HG03439 (cell line): ENCODE data around the gene DOCK6.

ENCODE experiments used
- ATAC-seq: cut with Tn5 transposase; IDR thresholded peaks from one replicate; pipeline ENCODE4 v1.9.1; 2021; ENCODE audit warnings: mild to moderate bottlenecking, moderate library complexity; ENCODE audit not compliant: unreplicated experiment

The DOCK6 gene

DNA sequence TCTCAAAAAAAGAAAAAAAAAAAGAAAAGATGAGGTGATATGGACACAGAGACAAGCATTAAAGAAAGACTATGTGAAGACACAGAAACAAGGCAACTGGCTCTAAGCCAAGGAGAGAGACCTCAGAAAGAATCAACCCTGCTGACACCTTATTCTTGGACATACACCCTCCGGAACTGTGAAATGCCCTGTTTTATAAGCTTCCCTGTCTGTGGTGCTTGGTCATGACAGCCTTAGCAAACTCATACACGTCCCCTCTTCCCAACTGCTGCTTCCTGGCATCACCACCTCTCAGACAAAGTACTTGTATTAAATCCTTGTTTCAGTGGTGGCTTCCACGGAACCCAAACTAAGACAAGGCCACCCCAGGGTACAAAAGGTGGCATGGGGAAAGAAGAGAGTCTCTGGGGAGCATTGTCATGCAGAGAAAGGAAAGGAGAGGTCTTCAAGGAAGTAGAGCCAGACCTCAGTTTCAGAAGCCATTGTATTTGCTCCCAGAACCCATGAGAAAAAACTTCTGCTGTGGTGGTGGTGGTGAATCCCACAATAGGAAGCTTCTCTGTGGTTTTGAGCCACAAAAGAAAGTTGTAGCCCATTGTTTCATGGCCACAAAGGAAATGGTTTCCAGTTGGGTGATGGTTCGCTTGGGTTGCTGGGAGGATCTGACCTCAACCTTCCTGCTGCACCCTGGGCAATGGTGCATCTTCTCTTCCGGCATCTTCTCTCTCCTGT is 17.3 kb upstream of the DOCK6 start:
- no peak for ATAC-seq

GRCh38 chr19:11278670-11279069 is 16.3 kb upstream of the DOCK6 start:
- no peak for ATAC-seq

GRCh38 chr19:11274533-11275086 is 12.3 kb upstream of the DOCK6 start:
- ATAC-seq: no peak

DNA sequence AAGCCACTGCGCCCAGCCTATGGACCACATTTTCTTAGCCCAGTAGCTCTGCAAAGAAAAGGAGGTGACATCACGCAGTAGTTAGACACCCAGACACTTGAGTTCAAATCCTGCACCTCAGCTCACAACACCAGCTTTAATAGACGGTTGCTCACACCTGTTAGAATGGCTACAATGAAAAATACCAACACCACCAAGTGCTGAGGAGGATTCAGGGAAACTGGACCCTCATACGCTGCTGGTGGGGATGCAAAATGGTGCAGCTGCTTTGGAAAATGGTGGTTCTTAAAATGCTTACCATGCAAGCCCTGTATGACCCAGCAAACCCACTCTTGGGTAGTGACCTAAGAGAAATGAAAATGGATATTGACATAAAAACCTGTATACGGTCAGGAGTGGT is 11.7 kb upstream of the DOCK6 start:
- no peak for ATAC-seq

DNA sequence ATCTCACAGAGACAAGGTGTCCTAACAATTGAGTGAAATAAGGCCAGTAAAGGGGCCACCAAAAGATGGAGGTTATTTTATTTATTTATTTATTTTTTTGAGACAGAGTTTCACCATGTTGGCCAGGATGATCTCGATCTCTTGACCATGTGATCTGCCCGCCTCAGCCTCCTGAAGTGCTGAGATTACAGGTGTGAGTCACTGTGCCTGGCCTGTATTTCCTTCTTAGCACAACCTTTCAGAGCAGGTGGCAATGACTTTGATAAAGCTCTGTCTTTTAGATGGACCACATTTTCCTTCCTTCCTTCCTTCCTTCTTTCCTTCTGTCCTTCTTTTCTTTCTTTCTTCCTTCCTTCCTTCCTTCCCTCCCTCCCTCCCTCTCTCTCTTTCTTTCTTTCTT is 11.0 kb upstream of the DOCK6 start:
- no peak for ATAC-seq

GRCh38 chr19:11269408-11269807 is 7.1 kb upstream of the DOCK6 start:
- no peak for ATAC-seq

DNA sequence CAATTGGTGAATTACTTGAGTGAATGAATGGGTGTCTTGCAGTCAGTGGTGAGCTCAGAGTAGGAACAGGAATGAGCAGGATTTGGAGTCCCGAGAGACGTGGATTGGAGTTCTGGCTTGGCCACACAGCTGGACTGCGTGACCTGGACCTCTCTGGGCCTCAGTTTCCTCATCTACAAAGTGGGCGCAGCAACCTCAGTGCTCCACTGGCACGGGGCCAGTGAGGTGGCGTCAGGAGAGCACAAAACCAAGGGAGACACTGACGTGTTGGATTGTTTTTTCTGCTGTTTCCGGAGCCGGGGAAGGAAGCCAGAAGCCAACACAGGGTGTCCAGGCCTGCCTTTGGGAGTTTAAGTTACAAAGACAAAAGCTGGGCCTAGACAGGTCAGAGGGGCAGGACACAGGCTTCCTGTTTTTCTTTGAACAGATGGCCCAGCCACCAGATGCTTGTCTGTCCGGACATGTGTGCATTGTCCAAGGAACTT is 6.5 kb upstream of the DOCK6 start:
- no peak for ATAC-seq

DNA sequence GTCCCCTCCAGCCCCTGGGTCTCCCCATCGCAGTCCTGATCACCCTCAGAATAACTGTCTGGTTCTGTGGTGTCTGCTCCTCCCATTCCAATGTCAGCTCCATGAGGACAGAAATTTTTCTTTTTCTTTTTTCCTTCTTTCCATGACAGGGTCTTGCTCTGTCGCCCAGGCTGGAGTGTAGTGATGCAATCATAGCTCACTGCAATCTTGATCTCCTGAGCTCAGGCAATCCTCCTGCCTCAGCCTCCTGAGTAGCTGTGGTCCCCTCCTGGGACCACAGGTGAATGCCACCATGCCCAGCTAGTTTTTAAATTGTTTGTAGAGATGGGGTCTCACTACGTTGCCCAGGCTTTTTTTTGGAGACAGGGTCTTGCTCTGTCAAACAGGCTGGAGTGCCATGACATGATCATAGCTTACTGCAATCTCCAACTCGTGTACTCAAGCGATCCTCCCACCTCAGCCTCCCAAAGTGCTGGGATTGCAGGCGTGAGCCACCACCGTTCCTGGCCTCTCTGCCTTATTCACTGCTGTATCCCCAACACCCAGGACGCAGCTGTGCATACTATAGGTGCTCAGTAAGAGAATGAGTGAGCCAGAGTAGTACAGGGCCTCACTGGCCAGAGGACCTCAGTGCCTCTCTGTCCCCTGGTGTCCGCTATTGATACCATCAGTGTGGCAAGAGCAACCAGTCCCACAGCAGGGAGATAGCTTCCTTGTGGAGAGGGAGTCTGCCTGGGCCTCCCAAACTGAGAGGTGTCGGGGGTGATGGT is 5.2 kb upstream of the DOCK6 start:
- no peak for ATAC-seq

GRCh38 chr19:11265785-11266236 is 3.5 kb upstream of the DOCK6 start:
- no peak for ATAC-seq

- ATAC-seq: no peak
Measured at GRCh38 chr19:11265177-11265784, 3.0 kb upstream of the DOCK6 start.

- ATAC-seq: no peak
Measured at GRCh38 chr19:11264452-11265176, 2.3 kb upstream of the DOCK6 start.

DNA sequence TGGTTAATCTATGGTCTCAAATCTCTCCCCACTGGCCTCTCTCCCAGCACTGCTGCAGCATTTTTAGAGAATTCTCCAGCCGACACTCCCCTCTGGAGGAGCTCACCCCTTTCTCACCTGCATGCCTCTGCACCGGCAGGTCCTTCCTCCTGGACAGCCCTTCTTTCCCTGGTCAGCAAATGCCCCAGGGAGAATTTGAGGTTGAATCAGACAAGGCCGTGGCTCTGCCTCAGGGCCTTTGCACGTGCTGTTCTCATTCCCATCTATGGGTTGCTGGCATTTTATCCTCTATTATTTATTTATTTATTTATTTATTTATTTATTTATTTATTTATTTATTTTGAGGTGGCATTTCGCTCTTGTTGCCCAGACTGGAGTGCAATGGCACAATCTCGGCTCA is 1.4 kb upstream of the DOCK6 start:
- ATAC-seq: no peak

DNA sequence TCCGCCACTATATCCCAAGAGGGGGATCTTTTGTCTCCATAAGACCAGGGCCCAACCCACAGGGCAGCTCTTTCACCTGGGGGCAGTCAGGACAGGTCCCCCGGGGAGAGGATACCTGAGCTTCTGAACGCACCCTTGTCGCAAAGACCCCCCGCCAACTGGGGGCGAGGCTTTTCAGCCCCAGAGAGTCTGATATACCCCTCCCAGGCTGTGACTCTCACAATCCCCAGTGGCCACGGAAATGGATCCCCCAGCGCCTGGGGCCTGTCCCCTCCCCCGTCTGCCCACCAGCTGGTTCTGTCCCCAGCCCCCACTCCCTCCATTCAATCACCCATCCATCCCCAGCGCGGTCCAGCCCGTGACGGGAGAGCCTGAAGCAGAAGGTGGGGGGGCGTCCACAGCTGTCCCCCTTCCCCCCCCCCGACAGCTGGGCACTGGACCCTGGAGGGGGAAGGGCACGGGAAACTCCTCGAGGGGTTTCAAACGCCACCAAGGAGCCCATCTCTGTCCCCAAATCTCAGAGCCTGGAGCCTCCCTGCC is 823 bp downstream of the DOCK6 start:
- no peak for ATAC-seq

- ATAC-seq: no peak
Measured at GRCh38 chr19:11260996-11261395, 1.3 kb downstream of the DOCK6 start.

DNA sequence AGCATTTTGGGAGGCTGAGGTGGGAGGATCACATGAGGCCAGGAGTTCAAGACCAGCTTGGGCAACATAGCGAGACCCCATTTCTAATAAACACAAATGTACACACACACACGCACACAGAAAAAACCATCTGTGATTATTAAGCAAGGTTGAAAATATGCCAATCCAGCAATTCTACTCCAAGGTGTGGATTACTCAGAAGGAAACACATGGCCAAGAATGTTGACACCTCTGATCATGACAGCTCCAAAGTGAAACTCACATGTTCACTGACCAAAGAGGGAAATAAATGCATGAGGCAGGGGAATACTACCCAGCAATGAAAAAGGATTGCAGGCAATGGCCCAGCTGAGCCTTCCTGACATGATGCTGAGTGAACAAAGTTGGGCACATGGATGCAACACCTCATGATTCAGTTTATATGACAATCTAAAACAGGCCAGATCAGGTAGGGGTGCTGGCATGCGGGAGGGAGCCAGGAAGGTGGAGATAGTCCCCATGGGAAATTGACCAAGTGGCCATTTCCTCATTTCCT is 4.4 kb downstream of the DOCK6 start:
- ATAC-seq: no peak

DNA sequence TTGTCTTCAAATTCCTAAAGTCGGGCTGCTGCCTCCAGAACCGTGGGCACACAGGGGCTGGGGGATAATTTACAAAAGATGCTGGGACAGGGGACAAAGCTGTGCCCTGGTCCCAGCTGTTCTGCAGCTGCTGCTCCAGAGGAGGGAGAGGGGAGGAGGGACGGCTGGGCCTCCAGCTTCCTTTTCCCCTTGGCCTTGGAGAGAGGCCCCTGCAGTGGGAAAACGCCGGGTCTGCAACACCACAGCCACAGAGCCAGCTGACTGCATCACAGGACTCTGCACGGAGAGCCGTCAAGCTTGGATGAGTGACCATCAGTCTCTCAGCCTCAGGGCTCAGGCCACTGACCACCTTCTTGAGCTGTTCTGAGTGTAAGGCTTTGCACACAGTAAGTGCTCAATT is 6.1 kb downstream of the DOCK6 start:
- no peak for ATAC-seq

GRCh38 chr19:11254666-11255065 is 7.7 kb downstream of the DOCK6 start:
- no peak for ATAC-seq

- ATAC-seq: no peak
Measured at GRCh38 chr19:11252665-11253355, 9.5 kb downstream of the DOCK6 start.

DNA sequence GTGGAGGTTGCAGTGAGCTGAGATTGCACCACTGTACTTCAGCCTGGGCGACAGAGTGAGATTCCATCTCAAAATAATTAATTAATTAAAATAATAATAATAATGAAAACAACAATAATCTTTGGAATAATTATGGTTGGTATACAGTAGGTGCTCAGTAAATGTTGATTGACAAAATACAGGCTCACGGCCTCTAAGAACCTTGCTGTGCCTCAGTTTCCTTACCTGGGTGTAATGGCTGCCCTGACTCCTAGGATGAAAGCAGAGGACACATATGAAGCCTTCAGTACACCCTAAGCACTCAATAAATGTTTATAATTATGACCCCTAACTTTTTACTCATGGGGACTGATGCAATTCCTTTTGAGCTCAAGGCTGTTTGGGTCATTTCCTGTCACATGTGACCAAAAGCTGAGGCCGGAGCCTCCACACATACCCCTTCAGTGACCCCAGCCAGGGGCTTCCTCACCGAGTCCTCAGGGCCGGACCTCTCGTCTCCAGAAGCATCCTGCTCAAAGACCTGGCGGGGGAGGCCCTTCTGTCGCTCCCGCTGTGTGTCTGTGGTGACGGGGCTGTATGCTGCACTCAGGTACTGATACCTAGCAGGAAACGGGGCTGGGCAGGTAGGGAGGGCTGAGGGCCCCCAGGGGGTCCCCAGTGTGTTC is 10.5 kb downstream of the DOCK6 start:
- ATAC-seq: no peak
